GM19193 (cell line): ENCODE results near the gene RAB11A.

Source experiments
- POLR2A ChIP-seq: IDR thresholded peaks from 4 replicates; pipeline ENCODE4 v1.6.1; 2011; ENCODE audit not compliant: insufficient read depth, insufficient read length; ENCODE audit errors: extremely low read depth

The RAB11A gene

GRCh38 chr15:65869126-65869953 lies at the start of gene RAB11A:
Gene RAB11A (plus strand): TSS chr15:65869491. CDS start chr15:65869586, 95 bp downstream.
- peak; percentile 97 for TF ChIP-seq POLR2A

DNA sequence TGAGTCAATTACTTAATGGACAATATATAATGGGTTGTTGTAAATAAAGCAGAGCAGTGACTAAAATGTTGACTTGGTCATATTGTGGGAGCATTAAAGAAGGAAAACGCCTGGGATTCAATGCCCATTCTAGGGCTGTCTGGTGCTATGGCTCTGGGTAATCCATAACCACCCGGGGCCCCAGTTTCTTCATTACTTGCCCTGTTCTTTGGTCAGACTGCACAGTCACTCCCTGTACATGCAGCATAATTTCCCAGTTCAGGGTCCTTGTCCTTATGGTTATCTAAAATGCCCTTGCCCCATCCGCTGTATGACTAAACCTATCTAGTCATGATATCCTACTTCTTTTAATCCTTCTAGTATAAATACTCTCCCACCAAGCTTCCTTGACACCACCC lies 49.7 kb upstream of the RAB11A start:
- no peak for TF ChIP-seq POLR2A

GRCh38 chr15:65821070-65821469 lies 48.2 kb upstream of the RAB11A start:
- TF ChIP-seq POLR2A = no peak

GRCh38 chr15:65822316-65822715 lies 47.0 kb upstream of the RAB11A start:
- TF ChIP-seq POLR2A = no peak

- TF ChIP-seq POLR2A = no peak
Observed at GRCh38 chr15:65824031-65824743, 45.1 kb upstream of the RAB11A start.

DNA sequence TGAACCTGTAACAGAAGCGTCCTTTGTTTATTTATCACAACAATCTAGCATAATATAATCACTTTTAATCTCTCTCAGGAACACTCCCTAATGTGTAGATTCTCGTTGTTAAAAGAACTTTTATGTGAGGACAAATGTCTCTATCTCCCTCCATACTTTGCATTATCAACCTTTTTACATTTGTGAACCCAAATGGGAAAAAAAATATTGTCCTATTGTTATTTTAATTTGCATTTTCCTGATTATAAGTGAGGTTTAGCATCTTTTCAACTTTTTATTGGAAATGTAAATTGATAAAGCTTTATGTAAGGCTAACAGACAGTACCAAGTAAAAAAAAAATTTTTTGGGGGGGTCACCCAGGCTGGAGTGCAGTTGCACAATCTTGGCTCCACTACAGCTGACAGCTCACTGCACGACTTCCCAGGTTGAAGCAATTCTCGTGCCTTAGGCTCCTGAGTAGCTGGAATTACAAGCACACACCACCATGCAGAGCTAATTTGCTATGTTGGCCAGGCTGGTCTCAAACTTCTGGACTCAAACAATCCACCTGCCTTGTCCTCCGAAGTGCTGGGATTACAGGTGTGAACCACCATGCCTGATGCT lies 44.2 kb upstream of the RAB11A start:
- no peak for TF ChIP-seq POLR2A

- TF ChIP-seq POLR2A = no peak
Observed at GRCh38 chr15:65827065-65827464, 42.2 kb upstream of the RAB11A start.

DNA sequence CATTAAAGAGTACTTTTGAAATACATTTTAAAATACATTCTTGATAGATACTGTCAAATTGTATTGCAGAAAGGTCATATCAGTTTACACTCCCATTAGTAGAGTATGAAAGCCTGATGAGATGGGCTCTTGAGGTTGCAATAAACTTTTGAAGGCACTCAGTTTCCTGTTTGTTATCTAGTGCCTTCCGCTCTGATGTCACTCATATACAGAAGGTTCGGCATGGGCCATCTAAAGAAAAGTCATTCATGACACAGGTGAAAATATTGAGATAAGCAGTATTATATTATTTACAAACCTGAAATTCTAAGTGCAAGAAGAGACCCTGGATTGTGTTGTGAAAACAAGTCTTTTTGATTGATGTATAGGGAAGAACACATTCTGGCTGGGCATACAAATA lies 40.7 kb upstream of the RAB11A start:
- TF ChIP-seq POLR2A = no peak

- no peak for TF ChIP-seq POLR2A
Observed at GRCh38 chr15:65829130-65829764, 40.0 kb upstream of the RAB11A start.

DNA sequence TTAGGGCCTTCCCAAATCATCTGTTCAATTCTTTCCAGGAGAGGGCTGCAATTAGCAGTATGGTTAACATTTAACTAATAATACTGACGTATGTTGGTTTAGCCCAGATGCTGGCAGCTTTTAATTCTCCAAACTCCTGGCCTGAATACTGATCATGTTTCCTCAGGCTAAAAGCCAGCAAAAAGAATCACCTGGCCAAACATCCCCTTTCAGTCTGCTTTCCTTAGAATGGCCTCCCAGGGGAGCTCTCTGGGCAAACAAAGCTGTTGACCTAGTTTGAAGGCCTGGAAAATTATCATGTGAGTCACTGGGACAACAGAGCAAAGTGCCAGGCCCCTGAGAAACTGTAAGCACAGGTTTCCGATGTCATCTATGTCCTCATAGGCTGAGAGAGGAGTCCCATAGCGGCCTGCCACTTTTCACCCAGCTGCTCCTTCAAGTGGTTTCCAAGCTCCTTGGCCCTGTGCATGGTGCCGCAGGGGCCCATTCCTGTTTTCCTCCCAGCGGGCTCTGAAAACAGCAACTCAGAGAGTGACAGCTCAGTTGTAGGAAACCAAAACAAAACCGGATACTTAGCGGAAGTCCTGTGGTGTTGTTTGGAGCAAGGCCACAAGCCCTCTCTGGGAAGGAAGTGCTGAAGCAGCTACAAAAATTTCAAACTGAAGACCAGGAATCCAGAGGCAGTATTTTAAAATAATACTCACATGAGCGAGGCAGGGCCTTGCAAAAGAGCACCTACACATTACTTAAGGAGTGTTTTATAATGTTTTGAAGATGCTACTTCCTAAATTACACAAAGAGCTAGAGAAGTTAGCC lies 36.5 kb upstream of the RAB11A start:
- TF ChIP-seq POLR2A = peak; percentile 26

GRCh38 chr15:65833501-65834205 lies 35.6 kb upstream of the RAB11A start:
- TF ChIP-seq POLR2A = no peak

- no peak for TF ChIP-seq POLR2A
Observed at GRCh38 chr15:65834603-65835282, 34.5 kb upstream of the RAB11A start.

- no peak for TF ChIP-seq POLR2A
Observed at GRCh38 chr15:65835447-65835846, 33.8 kb upstream of the RAB11A start.

- TF ChIP-seq POLR2A = no peak
Observed at GRCh38 chr15:65836665-65837064, 32.6 kb upstream of the RAB11A start.
